Trophoblast cell (in vitro differentiated cells and primary cell): Measurements from ENCODE around the gene LCN12. TPM values are rescaled to one million over a fixed set of nuclear protein-coding genes. Genes with fewer than 3 reads are reported as not detected.

Source experiments
- DNase-seq, 2 donors: peaks; one replicate each; pipeline ENCODE4 v3.0.0-alpha.2; 2016
- H2AFZ ChIP-seq: 2 replicates; pipeline ENCODE4 v1.6.1; 2013; ENCODE audit warnings: low read length, moderate library complexity, mild to moderate bottlenecking; ENCODE audit not compliant: insufficient read depth, poor library complexity
- H2AK5ac ChIP-seq: 2 replicates; pipeline ENCODE4 v1.6.1; 2013; ENCODE audit warnings: mild to moderate bottlenecking, low read length
- H2BK120ac ChIP-seq: 2 replicates; pipeline ENCODE4 v1.6.1; 2013; ENCODE audit warnings: low read length, mild to moderate bottlenecking, moderate library complexity; ENCODE audit not compliant: insufficient read depth, poor library complexity
- H2BK12ac ChIP-seq: 2 replicates; pipeline ENCODE4 v1.6.1; 2013; ENCODE audit warnings: mild to moderate bottlenecking, low read length, moderate library complexity
- H2BK5ac ChIP-seq: 2 replicates; pipeline ENCODE4 v1.6.1; 2013; ENCODE audit warnings: low read length, low read depth, moderate library complexity, mild to moderate bottlenecking; ENCODE audit not compliant: poor library complexity
- H3K14ac ChIP-seq: 2 replicates; pipeline ENCODE4 v1.6.1; 2013; ENCODE audit warnings: mild to moderate bottlenecking, low read length
- H3K18ac ChIP-seq: 2 replicates; pipeline ENCODE4 v1.6.1; 2013; ENCODE audit warnings: mild to moderate bottlenecking, low read length
- H3K23ac ChIP-seq: 2 replicates; pipeline ENCODE4 v1.6.1; 2013; ENCODE audit warnings: low read length
- H3K27ac ChIP-seq: 2 replicates; pipeline ENCODE4 v1.5.1; 2013; ENCODE audit warnings: low read depth, mild to moderate bottlenecking, inconsistent platforms, low read length, moderate library complexity
- H3K27me3 ChIP-seq: 2 replicates; pipeline ENCODE4 v1.6.1; 2013; ENCODE audit warnings: inconsistent platforms, mild to moderate bottlenecking, low read length, moderate library complexity; ENCODE audit not compliant: insufficient read depth
- H3K36me3 ChIP-seq, 2 experiments: 1 replicate in 1 of 2; 2 replicates in 1 of 2; pipeline ENCODE4 v1.6.1; 2013; ENCODE audit warnings: low read length in 2 of 2, mild to moderate bottlenecking in 2 of 2, moderate library complexity in 1 of 2; ENCODE audit not compliant: insufficient read depth in 2 of 2, control insufficient read depth in 1 of 2
- H3K4ac ChIP-seq: 2 replicates; pipeline ENCODE4 v1.6.1; 2013; ENCODE audit warnings: low read depth, mild to moderate bottlenecking, low read length, moderate library complexity
- H3K4me1 ChIP-seq, 2 experiments: 1 replicate in 1 of 2; 2 replicates in 1 of 2; pipeline ENCODE4 v1.6.1; 2013; ENCODE audit warnings: low read length in 2 of 2, mild to moderate bottlenecking in 2 of 2, moderate library complexity in 1 of 2; ENCODE audit not compliant: insufficient read depth in 2 of 2, control insufficient read depth in 1 of 2
- H3K4me2 ChIP-seq: 2 replicates; pipeline ENCODE4 v1.6.1; 2013; ENCODE audit warnings: inconsistent platforms, mild to moderate bottlenecking, low read length, moderate library complexity
- H3K4me3 ChIP-seq: 2 replicates; pipeline ENCODE4 v1.5.1; 2013; ENCODE audit warnings: mild to moderate bottlenecking, low read depth, low read length, inconsistent platforms
- H3K79me1 ChIP-seq: one replicate; pipeline ENCODE4 v1.6.1; 2013; ENCODE audit warnings: low read length
- H3K79me2 ChIP-seq: 2 replicates; pipeline ENCODE4 v1.6.1; 2013; ENCODE audit warnings: low read length, mild to moderate bottlenecking; ENCODE audit not compliant: control insufficient read depth, insufficient read depth, poor library complexity
- H3K9ac ChIP-seq: 2 replicates; pipeline ENCODE4 v1.6.1; 2013; ENCODE audit warnings: mild to moderate bottlenecking, low read length
- H3K9me3 ChIP-seq: 2 replicates; pipeline ENCODE4 v1.6.1; 2013; ENCODE audit warnings: low read depth, mild to moderate bottlenecking, control low read depth, inconsistent platforms, low read length; ENCODE audit not compliant: insufficient read depth
- H4K12ac ChIP-seq: 2 replicates; pipeline ENCODE4 v1.6.1; 2013; ENCODE audit warnings: low read depth, mild to moderate bottlenecking, low read length, moderate library complexity
- H4K8ac ChIP-seq: 2 replicates; pipeline ENCODE4 v1.6.1; 2013; ENCODE audit warnings: low read depth, mild to moderate bottlenecking, low read length, moderate library complexity
- H4K91ac ChIP-seq: one replicate; pipeline ENCODE4 v1.6.1; 2013; ENCODE audit warnings: low read depth, mild to moderate bottlenecking, low read length, moderate library complexity
- WGBS: extraction: QIAGEN DNeasy Blood & Tissue Kit; methylation state at CpG from one replicate; pipeline ENCODE4 v1.1.7; 2013; ENCODE audit warnings: missing lambda C conversion rate; ENCODE audit not compliant: insufficient read length, insufficient coverage; ENCODE audit errors: extremely low coverage; 5-methylcytosine and 5-hydroxymethylcytosine counted together
- polyA plus RNA-seq: library from polyadenylated mRNA; stranded (reverse); fragments of 200-250 nt; gene quantifications from 2 replicates; pipeline ENCODE4 v1.2.3, GENCODE V29; 2013

LCN12 gene, protein sequence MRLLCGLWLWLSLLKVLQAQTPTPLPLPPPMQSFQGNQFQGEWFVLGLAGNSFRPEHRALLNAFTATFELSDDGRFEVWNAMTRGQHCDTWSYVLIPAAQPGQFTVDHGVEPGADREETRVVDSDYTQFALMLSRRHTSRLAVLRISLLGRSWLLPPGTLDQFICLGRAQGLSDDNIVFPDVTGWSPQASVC
- polyA plus RNA-seq = 0.25 and 0.31 TPM in 2 replicates

DNA sequence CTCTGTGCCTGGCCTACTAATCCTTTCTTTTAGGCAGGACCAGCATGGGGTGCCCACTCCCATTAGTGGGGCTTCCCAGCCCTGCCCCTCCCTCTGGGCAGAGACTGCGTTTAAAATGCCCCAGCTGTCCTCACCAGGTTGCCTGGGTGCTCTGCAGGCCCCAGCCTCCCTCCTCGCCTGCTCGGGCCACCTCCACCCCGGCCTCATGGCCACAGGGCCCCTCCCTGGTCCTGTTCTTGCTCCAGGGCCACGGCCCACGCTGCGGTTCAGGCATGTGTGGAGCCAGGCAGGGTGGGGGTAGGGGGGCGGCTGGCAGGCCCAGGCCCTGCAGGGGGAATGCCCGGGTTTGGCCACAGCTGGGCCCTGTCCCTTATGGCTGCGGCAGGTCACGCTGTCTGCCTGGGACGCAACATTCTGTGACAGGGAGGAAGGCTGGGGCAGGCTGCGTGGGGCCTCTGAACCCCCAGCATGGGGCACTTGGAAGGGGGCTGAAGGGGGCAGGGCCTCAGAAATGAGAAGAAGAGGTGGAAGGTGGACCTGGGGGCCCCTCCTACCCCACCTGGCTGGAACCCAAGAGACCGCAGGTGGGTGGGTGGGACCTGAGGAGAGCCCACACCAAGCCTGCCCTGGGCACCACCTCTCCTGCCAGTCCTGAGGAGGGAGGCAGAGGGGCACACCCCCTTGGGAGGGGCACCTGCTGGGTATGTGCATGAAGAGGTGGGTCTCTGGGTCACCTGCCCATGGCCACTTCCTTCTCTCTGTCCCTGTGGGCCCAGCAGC lies at the start of gene LCN12:
Gene LCN12 (plus strand): TSS at position 733 of the 780 bp plus-strand sequence. CDS start 55 bp downstream, outside the sequence.
- no peak for DNase-seq
- no peak within 1 kb of the TSS for H2BK5ac ChIP-seq

DNA sequence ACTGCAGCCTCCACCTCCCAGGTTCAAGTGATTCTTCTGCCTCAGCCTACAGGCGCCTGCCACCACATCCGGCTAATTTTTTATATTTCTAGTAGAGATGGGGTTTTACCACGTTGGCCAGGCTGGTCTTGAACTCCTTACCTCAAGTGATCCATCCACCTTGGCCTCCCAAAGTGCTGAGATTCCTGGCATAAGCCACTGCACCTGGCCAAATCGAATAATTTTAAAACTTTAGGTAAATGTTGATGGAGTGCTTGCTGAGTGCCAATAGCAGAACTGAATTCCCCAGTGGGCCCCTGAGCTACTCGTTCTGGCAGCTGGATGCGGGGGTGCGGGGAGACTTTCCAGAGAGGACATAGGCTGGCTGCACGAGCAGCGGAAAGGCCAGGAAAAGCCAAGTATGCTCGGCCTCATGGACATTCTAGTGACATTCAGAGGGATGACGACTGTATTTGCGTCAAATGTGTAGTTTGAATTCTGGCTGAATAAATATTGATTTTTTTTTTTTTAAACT lies 49.0 kb upstream of the LCN12 start:
- Histone ChIP-seq H3K18ac (no peak overlapping the region), H3K27ac (no peak overlapping the region), H2BK12ac (no peak overlapping the region), H2BK120ac (no peak overlapping the region), H3K4me1 (peaks cover 6 to 10% of the 10 kb centered on the region in 2 experiments), H3K4ac (no peak overlapping the region), H3K14ac (no peak overlapping the region), H3K79me2 (no peaks in the 10 kb centered on the region), H3K4me2 (no peak overlapping the region), H3K9ac (no peak overlapping the region), H3K4me3 (no peak overlapping the region), H2AK5ac (no peak overlapping the region), H4K91ac (no peak overlapping the region), H3K23ac (no peak overlapping the region), H3K79me1 (no peaks in the 10 kb centered on the region), H4K8ac (no peak overlapping the region), H3K27me3 (no peaks in the 10 kb centered on the region), H3K9me3 (peaks cover 3% of the 10 kb centered on the region), H2AFZ (no peak overlapping the region), H3K36me3 (peaks cover 64 to 73% of the 10 kb centered on the region in 2 experiments), H2BK5ac (no peak overlapping the region), H4K12ac (no peak overlapping the region)
- no peak for DNase-seq
- WGBS = no CpG with 5 or more reads among the region's 12 CpGs

More for the DNA sequence above, at the start of gene LCN12:
- H3K23ac ChIP-seq = no peak within 1 kb of the TSS
- H3K36me3 ChIP-seq = no peaks in the 10 kb centered on the region
- H3K18ac ChIP-seq = no peak within 1 kb of the TSS
- H3K4me2 ChIP-seq = no peak within 1 kb of the TSS
- H4K12ac ChIP-seq = no peak within 1 kb of the TSS
- H3K4me3 ChIP-seq = no peak within 1 kb of the TSS
- no peak within 1 kb of the TSS for H3K9ac ChIP-seq
- no CpG with 5 or more reads among the region's 14 CpGs for WGBS
- H2BK120ac ChIP-seq = no peak within 1 kb of the TSS
- peaks cover 8% of the 10 kb centered on the region for H3K79me1 ChIP-seq
- H2BK12ac ChIP-seq = no peak within 1 kb of the TSS
- no peaks in the 10 kb centered on the region for H3K27me3 ChIP-seq
- H3K79me2 ChIP-seq = peaks cover 3% of the 10 kb centered on the region
- H3K4ac ChIP-seq = no peak within 1 kb of the TSS
- H4K91ac ChIP-seq = no peak within 1 kb of the TSS
- no peak within 1 kb of the TSS for H3K27ac ChIP-seq
- no peak within 1 kb of the TSS for H2AK5ac ChIP-seq
- no peak within 1 kb of the TSS for H2AFZ ChIP-seq
- peaks cover 4% of the 10 kb centered on the region for H3K9me3 ChIP-seq
- peaks cover 8 to 12% of the 10 kb centered on the region in 2 experiments for H3K4me1 ChIP-seq
- H3K14ac ChIP-seq = no peak within 1 kb of the TSS
- H4K8ac ChIP-seq = no peak within 1 kb of the TSS

DNA sequence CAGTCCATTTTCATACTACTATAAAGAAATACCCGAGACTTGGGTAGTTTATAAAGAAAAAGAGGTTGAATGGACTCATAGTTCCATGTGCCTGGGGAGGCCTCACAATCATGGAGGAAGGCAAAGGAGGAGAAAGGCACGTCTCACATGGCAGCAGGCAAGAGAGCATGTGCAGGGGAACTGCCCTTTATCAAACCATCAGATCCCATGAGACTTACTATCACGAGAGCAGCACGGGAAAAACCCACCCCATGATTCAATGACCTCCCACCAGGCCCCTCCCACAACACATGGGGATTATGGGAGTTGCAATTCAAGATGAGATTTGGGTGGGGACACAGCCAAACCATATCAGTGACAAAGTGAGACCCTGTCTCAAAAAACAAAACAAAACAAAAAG lies 45.8 kb upstream of the LCN12 start:
- H3K9me3 ChIP-seq = no peaks in the 10 kb centered on the region
- H3K9ac ChIP-seq = no peak overlapping the region
- DNase-seq = no peak
- H3K79me1 ChIP-seq = no peaks in the 10 kb centered on the region
- H3K4me3 ChIP-seq = no peak overlapping the region
- peaks cover 6 to 10% of the 10 kb centered on the region in 2 experiments for H3K4me1 ChIP-seq
- WGBS = no CpG with 5 or more reads among the region's 4 CpGs
- no peak overlapping the region for H4K8ac ChIP-seq
- no peak overlapping the region for H4K12ac ChIP-seq
- no peak overlapping the region for H3K23ac ChIP-seq
- no peak overlapping the region for H2BK5ac ChIP-seq
- H3K4me2 ChIP-seq = no peak overlapping the region
- H2BK120ac ChIP-seq = no peak overlapping the region
- H3K27ac ChIP-seq = no peak overlapping the region
- H3K27me3 ChIP-seq = no peaks in the 10 kb centered on the region
- H3K18ac ChIP-seq = no peak overlapping the region
- H3K36me3 ChIP-seq = peaks cover 61 to 67% of the 10 kb centered on the region in 2 experiments
- H2AK5ac ChIP-seq = no peak overlapping the region
- H3K14ac ChIP-seq = no peak overlapping the region
- no peak overlapping the region for H4K91ac ChIP-seq
- H2AFZ ChIP-seq = no peak overlapping the region
- no peak overlapping the region for H3K4ac ChIP-seq
- no peaks in the 10 kb centered on the region for H3K79me2 ChIP-seq
- H2BK12ac ChIP-seq = no peak overlapping the region

DNA sequence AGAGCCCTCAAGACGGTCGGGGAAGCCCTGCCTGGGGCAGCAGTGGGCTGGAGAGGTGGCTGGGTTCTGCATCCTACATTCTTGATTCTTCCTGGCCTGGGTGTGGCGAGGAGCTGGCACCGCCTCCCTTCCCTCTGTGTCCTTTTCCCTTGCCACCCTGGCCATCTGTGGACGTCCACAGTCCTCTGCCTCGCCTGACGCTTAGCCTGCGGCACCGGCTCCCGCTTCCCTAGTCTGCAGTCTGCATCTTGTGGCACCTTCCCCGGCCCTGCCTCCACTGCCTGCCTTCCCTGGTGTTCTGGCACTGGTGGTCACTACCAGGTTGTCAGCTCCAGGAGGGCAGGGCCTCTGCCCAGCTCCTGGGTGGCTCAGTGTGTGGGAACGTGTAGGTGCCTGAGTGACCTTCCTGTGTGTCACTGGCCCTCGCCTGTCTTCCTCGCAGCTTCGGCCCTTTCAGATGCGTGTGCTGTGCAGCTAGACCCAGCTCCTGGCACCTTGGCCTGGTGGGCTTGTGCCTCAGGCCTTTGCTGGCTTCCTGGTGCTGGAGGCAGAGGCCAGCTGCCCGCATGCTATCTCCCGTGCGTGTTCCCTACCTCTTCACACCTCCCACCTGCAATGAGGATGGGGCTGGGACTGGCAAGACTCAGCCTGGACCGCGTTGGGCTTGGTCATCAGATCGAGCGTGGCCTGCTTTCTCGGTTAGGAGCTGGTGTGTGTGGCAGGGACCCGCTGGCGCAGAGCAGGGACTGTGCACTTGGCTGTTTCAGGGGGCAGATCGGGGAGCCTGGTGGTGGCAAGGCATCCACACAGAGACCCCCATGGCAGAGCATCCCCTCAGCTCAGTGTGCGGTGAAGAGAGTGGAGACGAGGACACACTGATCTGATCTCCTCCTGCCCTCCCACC lies 44.8 kb upstream of the LCN12 start:
- Histone ChIP-seq H4K8ac (no peak overlapping the region), H3K4me3 (no peak overlapping the region), H2BK12ac (no peak overlapping the region), H4K12ac (no peak overlapping the region), H3K79me1 (no peaks in the 10 kb centered on the region), H2AFZ (no peak overlapping the region), H3K23ac (no peak overlapping the region), H3K4ac (no peak overlapping the region), H3K79me2 (no peaks in the 10 kb centered on the region), H3K4me2 (no peak overlapping the region), H2BK120ac (no peak overlapping the region), H2AK5ac (no peak overlapping the region), H3K27me3 (no peaks in the 10 kb centered on the region), H3K18ac (no peak overlapping the region), H4K91ac (no peak overlapping the region), H2BK5ac (no peak overlapping the region), H3K14ac (no peak overlapping the region), H3K27ac (no peak overlapping the region), H3K9me3 (no peaks in the 10 kb centered on the region), H3K36me3 (peaks cover 57 to 60% of the 10 kb centered on the region in 2 experiments), H3K9ac (no peak overlapping the region), H3K4me1 (peaks cover 0 to under 1% of the 10 kb centered on the region in 2 experiments)
- WGBS = no CpG with 5 or more reads among the region's 29 CpGs
- no peak for DNase-seq
